GM19351 (cell line): ENCODE measurements around the gene SIRPA.

Experiments used
- ATAC-seq: cut with Tn5 transposase; IDR thresholded peaks from one replicate; pipeline ENCODE4 v1.9.1; 2021; ENCODE audit warnings: mild to moderate bottlenecking, moderate library complexity; ENCODE audit not compliant: unreplicated experiment

SIRPA gene

GRCh38 chr20:1870323-1870722 lies 24.9 kb upstream of the SIRPA start:
- ATAC-seq: no peak

GRCh38 chr20:1870792-1871550 lies 24.2 kb upstream of the SIRPA start:
- peak; percentile 63 for ATAC-seq

GRCh38 chr20:1871807-1872458 lies 23.3 kb upstream of the SIRPA start:
- peak; percentile 52 for ATAC-seq

- ATAC-seq: no peak
These were observed 22.6 kb upstream of the SIRPA start for GRCh38 chr20:1872459-1873097.

- no peak for ATAC-seq
These were observed 20.6 kb upstream of the SIRPA start for GRCh38 chr20:1874450-1875182.

- ATAC-seq: no peak
These were observed 20.0 kb upstream of the SIRPA start for GRCh38 chr20:1875183-1875554.

GRCh38 chr20:1875762-1876161 lies 19.4 kb upstream of the SIRPA start:
- no peak for ATAC-seq

GRCh38 chr20:1876217-1876921 lies 18.8 kb upstream of the SIRPA start:
- ATAC-seq: no peak

- no peak for ATAC-seq
These were observed 18.1 kb upstream of the SIRPA start for GRCh38 chr20:1876975-1877608.

- no peak for ATAC-seq
These were observed 17.5 kb upstream of the SIRPA start for GRCh38 chr20:1877609-1878200.

GRCh38 chr20:1879369-1879768 lies 15.8 kb upstream of the SIRPA start:
- ATAC-seq: no peak

GRCh38 chr20:1879934-1880333 lies 15.3 kb upstream of the SIRPA start:
- no peak for ATAC-seq

GRCh38 chr20:1880529-1881239 lies 14.5 kb upstream of the SIRPA start:
- no peak for ATAC-seq

- no peak for ATAC-seq
These were observed 13.9 kb upstream of the SIRPA start for GRCh38 chr20:1881240-1881835.

- ATAC-seq: no peak
These were observed 13.2 kb upstream of the SIRPA start for GRCh38 chr20:1882026-1882425.

- no peak for ATAC-seq
These were observed 11.2 kb upstream of the SIRPA start for GRCh38 chr20:1883986-1884385.

GRCh38 chr20:1885254-1885653 lies 10.0 kb upstream of the SIRPA start:
- ATAC-seq: no peak

GRCh38 chr20:1885940-1886693 lies 9.1 kb upstream of the SIRPA start:
- ATAC-seq: no peak
